Dermis blood vessel endothelial cell (primary cell): ENCODE results near the gene ILK. TPM values are rescaled to one million over a fixed set of nuclear protein-coding genes. Genes with fewer than 3 reads are reported as not detected.

Experiments
- DNase-seq: peaks from one replicate; pipeline ENCODE4 v3.0.0; 2010
- total RNA-seq: library from RNA; depleted of rRNA; stranded (reverse); fragments of >200 nt; gene quantifications from 2 replicates; pipeline ENCODE4 v1.2.3, GENCODE V29; 2014

Gene ILK
- total RNA-seq, 1 donor from 2014 or later, result 163 TPM

- DNase-seq, result no peak
Measured at GRCh38 chr11:6607190-6607795, 3.7 kb downstream of the ILK start.

DNA sequence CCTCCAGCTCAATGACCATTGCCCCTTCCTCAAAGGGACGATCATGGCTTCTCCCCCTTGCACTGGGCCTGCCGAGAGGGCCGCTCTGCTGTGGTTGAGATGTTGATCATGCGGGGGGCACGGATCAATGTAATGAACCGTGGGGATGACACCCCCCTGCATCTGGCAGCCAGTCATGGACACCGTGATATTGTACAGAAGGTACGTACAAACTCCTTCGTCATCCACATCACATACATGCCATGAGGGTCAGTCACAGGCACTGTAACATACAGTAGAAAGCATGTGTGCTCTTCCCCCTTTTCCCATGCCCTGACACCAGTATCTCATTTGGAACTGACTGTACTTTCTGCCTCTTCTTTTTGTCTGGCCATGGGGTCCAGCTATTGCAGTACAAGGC lies 4.4 kb downstream of the ILK start:
- DNase-seq, result no peak

GRCh38 chr11:6608726-6609501 lies 5.3 kb downstream of the ILK start:
- DNase-seq, result no peak

DNA sequence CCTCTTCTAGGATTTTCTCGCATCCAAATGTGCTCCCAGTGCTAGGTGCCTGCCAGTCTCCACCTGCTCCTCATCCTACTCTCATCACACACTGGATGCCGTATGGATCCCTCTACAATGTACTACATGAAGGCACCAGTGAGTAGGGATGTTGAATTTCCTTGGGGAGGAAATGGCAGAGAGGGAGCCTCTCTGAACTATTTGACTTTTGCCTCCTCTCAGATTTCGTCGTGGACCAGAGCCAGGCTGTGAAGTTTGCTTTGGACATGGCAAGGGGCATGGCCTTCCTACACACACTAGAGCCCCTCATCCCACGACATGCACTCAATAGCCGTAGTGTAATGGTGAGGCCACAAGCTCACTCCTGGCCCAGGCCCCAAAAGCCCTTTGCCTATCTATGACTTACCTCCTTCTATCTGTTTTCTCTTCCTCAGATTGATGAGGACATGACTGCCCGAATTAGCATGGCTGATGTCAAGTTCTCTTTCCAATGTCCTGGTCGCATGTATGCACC lies 6.0 kb downstream of the ILK start:
- DNase-seq, result no peak

GRCh38 chr11:6610591-6610990 lies 7.0 kb downstream of the ILK start:
- no peak for DNase-seq

DNA sequence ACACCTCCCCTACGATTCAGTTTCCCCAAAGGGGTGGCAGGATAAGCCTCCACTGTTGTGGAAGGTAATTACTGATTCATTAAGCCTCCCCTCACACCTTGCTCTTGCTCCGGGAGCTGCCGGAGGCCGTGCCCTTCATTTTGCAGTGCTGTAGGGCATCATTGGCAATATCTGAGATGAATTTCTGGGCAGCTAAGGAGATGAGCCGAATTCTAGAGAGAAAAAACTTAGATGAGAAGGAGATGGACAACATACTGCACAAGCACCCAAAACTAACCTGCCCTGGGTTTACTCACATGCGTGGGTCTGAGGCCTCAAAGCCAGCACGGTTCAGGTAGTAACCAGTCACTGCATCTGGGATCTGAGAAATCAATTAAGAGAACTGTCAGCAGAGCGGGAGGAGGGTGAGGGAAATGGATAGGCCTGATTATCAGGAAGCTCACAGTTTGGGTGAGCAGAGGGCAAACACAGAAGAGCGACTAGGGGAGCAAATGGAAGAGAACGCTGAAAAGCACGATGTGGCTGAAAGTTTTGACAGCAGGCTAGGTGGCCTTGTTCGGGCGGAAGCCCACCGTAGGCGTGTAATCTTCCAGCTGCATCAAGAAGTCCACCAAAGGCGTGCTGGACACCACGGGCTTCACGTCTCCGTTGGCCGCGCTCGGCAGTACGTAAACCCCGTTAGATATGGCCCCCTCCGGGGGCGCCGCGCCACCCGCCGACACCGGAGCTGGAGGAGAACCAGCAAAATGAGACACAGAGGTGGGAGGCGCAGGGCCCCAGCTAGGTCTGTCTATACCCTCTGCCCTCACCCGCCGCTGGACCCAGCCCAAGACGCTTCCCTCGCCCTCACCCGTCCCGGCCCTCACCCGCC lies 7.8 kb downstream of the ILK start:
- peak; percentile 59 for DNase-seq

- no peak for DNase-seq
Measured at GRCh38 chr11:6611963-6612212, 8.3 kb downstream of the ILK start.

DNA sequence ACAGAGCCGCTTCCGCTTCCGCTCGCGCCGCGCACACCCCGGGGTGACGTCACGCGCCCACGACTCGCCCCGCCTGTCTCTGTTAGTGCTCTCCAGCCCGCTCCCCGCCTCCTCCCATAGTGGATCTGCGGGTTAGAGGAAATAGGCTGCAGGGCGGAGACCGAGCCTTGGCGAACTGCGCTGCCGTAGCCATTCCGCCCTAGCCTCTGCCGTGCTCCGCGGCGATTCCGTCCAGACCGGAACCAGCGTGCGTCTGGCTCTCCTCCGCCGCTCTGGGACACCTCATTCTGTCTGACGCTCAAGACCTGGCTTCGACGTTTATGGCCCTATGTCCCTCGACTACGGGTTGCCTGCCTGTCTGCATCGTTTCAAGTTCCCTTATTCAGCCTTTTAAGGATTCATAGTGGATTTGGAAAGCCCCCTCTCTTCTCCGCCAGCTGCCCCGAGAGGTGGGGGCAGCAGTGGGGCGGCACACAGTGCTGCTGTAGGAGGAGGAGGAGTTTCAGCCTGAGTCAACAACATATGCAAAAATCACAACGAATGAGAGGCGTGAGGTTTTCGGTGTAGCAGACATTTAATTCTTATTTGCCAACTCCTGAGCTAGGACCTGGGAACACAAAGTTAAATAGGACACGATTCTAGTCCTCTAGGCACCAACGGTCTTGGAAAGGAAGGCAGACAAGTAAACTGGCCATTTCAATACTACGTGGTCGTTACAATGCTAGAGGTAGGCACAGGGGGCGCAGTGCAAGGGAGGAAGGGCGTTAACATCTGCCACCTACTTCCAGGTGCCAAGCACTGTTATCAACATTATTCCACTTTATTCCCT lies 8.9 kb downstream of the ILK start, which contains the start of gene TAF10:
Gene TAF10 (minus strand): TSS at position 4 of the 829 bp plus-strand sequence. CDS start 27 bp downstream, outside the sequence.
- peak; percentile 98 for DNase-seq

DNA sequence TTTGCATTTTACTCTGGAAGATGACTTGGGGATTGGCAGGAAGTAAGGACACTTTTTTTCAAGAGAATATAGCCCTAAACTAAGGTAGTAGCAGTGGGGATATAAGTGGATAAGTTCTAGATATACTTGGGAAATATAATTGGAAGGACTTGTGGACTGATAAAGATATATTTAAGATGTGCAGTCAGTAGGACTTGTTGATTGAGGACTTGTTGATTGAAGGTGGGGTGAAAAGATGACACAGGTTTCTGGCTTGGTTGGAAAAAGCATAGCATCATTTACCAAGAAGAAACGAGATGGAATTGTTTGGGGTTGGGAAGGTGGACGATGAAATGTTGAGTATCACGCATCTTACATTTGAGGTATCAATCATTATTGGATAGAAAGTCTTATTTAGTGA lies 9.9 kb downstream of the ILK start:
- DNase-seq, result no peak

DNA sequence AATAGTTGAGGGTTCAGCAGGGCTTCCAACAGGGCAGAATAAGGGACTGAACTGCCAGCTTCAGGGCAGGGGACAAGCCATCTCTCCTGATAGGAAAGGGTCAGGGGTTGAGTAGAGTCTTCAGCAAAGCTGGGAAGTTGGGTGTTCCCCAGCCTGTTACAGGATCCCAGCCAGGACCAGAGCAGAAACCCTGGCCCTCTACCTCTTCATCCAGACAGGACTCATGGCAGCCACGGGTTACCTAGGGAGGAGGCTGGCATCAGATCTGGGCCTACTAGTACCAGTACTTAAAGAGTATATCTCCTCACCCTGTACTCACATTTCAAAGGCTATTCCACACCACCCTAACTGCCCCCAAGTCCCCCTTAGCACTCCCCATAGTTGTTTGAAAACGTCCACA lies 10.9 kb downstream of the ILK start:
- DNase-seq, result no peak

- no peak for DNase-seq
Measured at GRCh38 chr11:6615046-6615445, 11.5 kb downstream of the ILK start.

- peak; percentile 22 for DNase-seq
Measured at GRCh38 chr11:6615882-6616585, 12.5 kb downstream of the ILK start.

- no peak for DNase-seq
Measured at GRCh38 chr11:6616596-6617250, 13.1 kb downstream of the ILK start.

DNA sequence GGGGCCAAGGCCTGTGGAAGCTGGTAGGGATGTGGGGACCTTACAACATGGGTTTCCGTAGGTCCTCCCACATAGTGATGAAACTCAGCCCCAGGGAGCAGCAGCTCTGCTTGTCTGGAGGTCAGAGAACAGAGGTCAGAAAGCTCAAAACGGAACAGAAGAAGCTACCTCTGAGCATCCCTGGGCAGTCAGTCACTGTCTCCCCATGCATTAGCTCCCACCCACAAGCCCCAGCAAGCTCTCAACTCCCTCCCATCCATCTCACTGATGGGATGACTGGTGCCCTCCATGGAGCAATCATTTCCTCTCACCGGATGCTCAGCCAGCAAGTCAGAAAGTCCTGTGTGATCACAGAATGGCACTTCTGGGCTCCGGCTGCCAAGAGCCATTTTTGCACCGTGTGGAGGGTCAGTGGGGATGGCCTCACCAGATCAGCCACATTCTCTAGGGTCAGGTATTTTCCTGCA lies 13.8 kb downstream of the ILK start:
- peak; percentile 65 for DNase-seq

DNA sequence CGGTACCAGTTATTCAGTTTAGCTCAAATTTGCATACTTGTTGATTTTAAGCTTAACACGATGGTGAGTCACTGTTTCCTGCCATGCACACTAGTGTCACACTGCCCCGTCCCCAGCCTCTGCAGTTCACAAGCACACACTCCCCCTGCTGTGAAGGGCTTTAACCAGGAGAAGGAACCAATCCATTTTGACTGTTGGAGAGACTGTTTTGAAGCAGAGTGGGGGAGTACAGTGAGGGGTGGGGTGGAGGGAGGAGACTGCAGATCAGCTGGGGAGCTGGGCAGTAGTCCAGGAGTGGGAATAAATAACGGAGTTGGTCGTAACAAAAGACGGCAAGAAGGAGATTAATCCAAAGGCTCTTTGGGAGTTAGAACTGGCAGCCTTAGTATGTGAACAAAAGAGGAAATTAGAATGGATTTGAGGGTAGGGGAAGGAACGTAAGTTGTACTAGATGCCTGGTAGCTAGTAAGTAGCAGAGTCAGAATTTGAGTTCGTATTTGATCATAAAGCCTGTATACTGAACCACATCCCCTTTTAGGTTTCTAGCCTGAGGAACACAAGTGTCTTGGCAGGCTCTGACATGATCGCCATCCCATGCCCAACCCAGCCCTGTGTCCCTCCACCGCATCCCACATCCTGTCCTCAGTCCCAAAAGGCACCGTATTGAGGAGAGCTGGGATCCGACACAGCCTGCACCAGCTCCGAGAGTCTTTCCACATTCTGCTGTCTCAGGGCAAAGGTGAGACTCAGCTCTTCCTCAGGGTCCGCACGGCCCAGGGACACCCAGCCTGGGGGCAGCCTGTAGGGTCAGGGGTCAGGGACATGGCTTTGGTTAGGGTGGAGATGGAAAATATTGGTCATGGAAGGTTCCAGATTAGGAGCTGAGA lies 14.8 kb downstream of the ILK start:
- peak; percentile 91 for DNase-seq

GRCh38 chr11:6619004-6619745 lies 15.6 kb downstream of the ILK start, which contains the start of gene TPP1:
TSS of gene TPP1 (minus strand) at chr11:6619422. CDS start at chr11:6619400, 22 bp downstream.
- DNase-seq, result peak; percentile 98

GRCh38 chr11:6620636-6621035 lies 17.1 kb downstream of the ILK start:
- no peak for DNase-seq

DNA sequence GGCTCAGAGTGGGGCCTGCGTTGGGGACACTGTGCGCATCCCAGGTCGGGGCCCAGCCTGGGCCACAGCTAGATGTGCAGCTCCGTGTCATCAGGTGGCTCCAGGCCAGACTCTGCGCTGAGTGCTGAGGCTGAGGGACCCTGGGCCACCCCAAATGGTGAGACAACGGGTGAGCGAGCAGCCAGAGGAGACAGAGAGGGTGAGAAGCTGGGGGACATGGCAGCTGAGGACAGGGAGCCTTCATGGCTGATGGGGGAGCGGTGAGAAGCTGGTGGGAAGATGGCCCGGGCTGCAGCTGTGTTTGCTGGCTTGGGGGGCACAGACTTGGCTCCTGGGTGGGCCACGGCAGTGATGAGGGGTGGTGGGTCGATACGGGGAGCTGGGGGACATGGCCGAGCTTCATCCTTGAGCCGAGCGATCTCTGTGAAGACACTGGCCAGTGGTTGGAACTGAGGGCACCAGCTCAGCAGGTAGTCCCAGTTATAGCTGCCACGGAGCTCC lies 18.2 kb downstream of the ILK start:
- DNase-seq, result no peak
